Measurements from ENCODE around the gene CCL16.

GRCh38 chr17:35963663-35964062, 17.6 kb downstream of the CCL16 start:
- TF ChIP-seq POLR2A (IDR thresholded peaks at IDR 0.05; ENCODE audit: low read depth, low read length) (no peak), TAF1 (IDR thresholded peaks at IDR 0.05; ENCODE audit: borderline replicate concordance, low read depth, low read length) (no peak)

Data from GM12892 (cell line).